Activated naive CD4-positive, alpha-beta T cell treated with Interleukin-2 at 50 U/mL for 16 hours (primary cell): ENCODE measurements around the gene ATP2B2.

Source experiments
- DNase-seq: peaks from one replicate; pipeline ENCODE4 v3.0.0-alpha.2; 2020

ATP2B2 gene

DNA sequence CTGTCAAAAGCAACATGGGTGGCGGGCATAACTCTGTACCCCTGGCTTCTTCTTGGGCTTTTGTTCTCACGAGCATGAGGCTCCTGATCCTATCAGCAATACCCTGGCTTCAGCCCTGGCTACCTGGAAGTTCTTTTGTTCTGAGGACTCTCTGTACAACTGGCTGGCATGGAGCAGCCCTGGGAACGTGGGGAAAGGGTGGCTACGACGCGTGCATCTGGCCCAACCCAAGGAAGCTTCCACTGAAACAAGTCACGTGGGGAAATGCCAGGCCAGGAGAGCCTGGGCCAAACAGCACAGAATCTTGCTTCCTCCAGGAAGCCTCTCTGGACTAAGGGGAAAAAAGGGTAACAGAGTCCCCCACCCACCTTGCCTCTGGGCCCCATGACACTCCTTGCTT, 22.7 kb upstream of the ATP2B2 start:
- no peak for DNase-seq

DNA sequence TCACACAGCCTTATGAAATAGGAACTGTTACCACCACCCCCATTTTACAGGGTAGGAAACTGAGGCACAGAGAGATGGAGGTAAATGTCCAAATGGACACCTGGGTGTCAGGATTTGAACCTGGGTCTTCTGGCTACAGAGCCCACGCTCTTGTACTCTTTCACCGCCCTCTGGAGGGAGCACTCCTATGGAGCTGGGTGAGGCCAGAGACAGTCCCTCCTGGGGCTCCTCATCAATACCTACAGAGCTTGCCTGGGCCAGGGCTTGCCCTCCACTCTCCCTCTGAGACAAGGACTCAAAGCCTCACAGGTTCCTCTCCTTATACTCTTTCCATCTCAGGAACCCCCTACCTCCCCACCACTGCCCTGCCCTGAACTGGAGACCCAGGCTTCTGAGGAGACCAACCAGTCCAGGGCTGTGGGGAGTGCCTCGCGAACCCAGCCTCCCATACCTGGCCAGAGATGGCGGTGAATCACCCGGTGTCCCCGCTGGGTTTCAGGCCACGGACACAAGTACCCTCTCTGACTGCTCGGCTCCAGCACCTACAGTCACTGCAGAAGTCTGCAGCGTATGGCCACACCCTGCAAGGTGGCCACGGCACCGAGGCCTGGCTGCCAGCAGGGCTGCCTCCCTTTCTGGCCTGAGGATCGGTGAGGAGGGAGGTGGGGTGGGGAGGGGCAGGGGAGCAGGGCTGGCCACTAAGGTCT, 22.1 kb upstream of the ATP2B2 start:
- DNase-seq = no peak

DNA sequence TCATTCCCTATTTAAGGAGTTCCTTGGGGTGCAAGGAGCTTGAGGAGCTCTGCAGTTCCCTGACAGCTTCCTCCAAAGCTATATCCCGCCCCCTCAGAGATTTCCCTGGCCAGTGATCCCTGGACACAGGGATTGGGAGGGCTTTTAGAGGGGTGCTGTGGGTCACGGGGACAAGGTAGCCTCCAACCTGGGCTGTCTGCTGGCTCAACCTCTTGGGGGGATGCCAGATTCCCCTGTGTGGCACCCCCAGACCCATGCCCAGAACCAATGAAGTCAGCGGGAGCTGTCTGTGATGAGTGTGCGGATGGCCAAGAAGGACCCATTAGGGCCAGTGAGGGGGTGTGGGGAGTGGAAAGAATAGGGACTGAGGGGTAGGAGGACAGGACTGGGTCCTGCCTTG, 21.0 kb upstream of the ATP2B2 start:
- no peak for DNase-seq

DNA sequence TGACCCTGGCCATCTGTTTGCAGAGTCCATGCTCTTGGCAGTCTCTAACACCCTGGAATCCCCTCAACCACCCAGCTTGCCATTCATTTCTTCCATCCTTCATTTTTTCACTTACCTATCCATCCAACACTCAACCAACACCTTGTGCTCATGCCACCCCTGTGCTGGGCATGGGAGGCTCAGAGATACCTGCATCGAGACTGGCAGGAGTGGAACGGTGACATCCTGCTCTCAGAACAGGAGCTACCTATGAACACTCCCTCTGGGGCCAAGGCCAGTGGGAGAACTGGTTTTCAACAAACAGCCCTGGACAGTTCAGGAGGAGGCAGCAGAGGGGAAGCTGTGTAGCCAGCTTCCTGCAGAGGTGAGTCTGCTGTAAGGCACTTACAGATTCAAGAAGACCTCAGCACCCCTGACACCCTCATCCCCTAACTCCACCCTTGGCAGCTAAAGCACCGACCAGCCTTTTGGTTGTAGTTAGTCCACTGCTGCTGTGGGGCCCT, 19.5 kb upstream of the ATP2B2 start:
- no peak for DNase-seq

DNA sequence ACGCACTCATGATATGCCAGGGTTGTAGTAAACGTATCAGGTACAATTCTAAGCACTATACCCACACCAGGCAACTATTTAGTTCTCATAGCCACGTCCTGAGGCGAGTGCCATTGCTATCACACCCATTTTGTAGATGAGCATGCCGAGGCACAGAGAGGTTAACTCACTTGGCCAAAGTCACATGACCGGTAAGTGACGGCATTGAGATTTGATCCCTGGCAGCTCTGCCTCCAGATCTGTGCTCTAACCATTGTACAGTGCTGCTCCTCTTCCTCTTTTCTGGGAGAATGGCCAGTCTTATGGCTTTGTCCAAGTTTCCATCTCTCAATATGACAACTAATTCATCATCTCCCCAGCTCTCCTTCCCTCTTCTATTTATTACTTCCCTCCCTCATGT, 18.9 kb upstream of the ATP2B2 start:
- no peak for DNase-seq

DNA sequence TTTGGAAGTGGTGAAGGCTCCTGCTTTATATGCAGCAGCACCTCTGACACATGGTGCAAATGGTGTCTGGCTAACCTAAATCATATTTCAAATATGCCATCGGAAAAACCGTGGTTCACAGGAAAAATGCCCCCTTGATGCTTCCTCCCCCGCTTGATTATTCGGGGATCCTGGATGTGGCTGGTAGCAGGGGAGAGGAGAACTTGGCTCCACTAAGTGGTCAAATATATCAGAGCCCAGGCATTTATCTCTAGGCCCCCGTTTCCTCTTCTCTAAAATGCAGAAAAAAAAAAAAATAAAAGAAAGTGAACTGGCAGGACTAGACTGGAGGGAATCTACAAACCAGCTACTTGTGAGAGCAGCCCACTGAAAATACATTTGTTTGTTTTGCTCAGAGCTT, 18.2 kb upstream of the ATP2B2 start:
- no peak for DNase-seq

DNA sequence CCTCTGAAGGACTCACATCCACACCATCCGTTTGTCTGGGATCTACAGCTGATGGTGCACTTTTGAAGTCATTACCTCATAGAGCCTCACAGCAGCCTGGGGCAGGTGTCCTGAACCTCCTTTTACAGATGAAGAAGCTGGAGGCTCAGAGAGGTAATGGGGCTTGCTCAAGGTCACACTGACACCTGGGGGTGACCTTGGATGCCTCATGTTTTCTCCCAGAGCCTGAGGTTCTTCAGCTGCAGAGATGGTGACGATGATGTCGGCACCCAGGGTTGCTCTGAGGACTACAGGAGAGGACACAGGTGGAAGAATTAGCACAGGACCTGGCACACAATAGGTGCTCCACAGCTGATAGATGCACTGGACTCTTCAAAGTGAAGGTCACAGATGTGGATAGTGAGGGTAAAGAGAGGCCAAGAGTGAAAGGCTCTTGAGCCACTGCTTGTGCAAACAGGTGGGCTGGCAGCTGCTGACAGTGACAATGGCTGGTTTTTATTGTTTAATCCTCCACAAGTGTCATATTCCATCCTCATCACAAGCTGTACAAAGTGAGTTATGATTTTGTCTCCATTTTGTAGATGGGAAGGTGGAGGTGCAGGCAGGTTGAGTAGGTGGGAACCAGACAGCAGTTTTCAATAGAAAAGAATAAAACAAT, 17.4 kb upstream of the ATP2B2 start:
- no peak for DNase-seq

DNA sequence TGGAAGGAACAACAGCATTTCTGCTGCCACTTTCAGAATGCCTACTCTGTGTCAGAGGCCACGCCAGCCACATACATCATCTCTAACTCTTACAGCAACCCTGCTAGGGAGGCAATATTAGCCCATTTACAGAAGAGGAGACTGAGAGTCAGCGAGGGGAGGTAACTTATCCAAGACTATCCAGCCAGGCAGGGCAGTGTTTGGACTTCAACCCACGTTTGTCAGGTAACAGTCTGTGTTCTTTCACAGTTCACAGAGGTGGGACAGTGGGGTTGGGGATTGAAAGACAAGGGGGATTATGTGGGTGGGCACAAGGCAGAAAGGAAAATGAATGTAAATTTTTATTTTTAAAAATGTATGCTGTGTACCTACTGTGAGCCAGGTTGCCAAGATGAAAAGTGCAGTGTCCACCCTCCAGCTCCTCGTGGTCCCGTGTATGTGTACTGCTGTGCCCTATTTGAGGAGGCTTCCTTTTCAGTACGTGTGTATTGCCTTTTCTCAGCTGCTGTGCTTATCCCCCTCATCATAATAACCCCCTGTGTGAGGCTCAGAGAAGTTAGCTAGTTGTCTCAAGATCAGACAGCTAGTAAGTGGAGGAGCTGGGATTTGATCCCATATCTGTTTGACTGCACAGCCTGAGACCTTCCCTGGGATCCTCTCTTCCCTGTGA, 16.5 kb upstream of the ATP2B2 start:
- no peak for DNase-seq

DNA sequence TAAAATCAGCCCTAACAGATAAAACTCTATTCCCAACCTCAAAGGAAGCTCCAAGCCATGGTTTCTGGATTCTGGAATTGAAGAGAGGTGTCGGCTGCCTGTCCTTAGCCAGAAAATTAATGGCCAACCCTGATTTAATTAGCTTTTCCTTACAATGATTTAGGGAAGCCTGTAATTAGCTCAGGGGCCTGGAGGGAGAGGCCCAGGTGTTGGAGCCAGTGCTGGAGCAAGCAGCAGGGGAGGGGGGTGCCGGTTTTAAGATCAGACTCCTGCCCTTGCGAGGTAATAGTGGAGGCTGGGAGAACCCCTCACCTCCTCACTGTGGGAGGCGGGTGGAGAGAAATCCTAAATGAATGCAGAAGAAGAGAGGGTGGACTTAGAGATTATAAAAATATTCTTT, 14.7 kb upstream of the ATP2B2 start:
- DNase-seq = no peak

DNA sequence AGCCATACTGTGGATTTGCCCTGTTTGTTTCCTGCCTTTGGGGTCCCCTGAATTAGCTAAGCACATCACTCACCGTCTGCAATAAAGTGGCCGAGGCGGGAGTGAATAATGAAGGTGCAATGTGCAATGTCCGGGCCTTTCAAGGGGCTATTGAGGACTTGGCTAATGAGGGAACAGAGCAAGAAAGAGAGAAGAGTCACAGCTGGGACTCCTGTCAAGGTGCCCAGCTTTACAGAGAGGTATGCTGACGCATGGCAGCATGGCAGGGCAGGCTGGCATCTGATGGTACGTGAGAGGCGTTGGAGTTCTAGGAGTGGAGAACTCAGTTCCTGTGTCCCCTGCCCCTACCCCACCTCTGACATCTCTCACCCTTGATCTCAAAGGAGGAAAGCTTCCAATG, 13.8 kb upstream of the ATP2B2 start:
- DNase-seq = no peak

DNA sequence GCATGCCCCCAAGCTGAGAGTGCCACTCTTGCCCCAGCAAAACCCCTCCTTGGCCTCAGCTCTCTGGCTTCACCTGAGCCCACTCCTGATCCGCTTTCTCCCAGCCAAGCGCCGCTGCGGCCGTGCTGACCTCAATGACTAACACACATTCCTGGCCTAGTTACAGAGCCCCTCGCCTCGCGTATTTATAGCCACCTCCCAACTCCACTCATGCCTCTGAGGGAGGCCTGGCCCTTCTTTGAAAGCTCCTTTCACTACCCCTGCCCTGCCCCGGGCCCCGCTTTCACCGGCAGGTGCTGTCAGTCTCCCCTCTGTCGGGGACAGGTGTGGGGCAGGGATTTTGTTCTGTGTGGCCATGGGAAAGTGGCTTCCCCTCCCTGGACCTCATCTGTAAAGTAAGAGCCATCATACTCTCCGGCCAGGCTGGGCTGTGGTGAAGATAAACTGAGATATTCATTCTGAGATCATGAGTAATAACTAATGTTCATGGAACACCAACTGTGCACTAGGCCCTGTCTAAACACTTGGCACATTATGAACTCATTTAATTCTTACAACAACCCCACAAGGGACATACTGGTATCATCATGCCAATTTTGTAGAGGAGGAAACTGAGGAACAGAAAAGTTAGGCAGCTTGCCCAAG, 13.2 kb upstream of the ATP2B2 start:
- no peak for DNase-seq

DNA sequence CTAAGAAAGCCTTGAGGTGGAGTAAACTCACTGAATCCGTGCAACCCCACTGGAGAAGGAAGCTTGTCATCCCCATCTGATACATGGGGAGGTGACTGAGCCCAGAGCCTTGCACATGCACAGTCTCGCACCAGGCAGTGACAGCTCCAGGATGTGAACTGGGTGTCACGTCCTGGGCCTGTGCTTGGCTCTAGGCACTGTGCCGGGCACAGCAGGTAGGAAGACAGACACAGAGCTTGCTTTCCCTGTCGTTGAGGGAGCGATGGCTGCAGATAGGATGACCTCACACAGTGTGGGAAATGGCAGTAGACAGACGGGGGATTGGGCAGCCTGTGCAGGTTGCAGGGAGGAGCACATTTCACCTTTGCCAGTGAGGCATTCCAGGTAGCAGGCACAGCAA, 12.2 kb upstream of the ATP2B2 start:
- no peak for DNase-seq

DNA sequence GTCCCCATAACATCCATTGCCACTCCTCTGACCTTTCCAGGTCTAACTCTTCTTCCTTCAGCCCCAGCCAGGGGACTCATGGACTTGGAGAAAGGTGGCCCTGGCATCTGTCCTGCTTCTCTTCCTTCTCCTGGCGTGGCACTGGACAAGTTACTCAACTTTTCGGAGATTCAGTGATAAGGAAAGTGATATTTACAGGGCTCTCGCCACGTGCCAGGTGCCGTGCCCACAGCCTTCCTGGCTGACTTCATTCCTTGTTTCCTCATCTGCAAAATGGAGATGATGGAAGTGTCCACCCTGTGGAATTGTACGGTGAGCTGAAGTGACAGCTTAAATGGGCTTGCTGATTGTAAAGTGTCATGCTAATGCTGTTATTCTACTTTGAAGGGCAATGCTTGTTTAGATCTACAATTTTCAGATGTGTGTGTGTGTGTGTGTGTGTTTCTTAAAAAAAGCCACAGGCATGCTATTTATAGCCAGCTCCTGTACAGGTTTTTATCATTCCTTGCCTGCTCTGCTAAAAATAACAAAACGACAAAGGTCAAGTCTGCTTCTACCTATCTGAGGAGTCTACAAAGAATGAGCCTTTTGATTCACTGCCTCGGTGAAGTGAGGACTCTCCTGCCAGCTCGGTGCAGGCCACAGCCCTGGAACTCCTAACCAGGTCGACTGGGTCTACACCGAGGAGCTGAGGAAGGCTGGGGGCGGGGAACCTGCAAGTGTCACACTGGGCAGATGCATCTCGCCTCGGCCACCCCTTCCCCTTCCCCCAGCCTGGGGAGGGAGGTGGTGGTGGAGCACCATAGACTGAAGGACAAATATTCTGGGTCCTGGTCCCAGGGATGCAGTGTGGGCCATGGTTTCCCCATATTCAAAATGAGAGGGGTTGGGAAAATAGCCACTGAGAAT, 11.4 kb upstream of the ATP2B2 start:
- no peak for DNase-seq

DNA sequence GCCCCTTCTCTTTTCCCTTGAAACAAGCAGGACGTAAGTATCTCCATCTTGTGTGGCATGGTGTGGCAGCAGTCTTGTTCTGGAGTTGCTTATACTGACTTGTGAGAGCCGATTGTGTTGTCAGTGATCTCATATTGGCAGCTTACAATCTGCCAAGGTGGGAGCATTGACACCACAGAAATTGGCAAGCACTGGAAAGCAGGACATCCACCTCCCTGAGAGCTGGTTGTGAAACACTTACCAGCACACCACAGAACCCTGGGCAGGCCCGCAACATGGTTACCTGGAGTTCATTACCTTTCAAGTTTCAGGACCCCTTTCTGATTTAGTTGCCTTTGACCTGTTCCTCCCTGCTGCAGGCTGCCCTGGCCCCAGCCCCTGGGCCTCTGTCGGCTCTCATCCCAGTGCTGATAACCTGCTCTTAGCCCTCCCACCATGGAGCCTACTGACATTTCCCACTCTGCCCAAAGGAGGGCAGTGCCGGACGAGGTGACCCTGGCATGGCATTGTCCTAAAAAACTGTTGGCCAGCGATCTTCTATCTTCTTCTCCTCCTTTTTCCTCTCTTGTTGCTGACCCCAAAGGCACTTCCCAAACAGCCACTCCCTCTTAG, 10.6 kb upstream of the ATP2B2 start:
- no peak for DNase-seq

DNA sequence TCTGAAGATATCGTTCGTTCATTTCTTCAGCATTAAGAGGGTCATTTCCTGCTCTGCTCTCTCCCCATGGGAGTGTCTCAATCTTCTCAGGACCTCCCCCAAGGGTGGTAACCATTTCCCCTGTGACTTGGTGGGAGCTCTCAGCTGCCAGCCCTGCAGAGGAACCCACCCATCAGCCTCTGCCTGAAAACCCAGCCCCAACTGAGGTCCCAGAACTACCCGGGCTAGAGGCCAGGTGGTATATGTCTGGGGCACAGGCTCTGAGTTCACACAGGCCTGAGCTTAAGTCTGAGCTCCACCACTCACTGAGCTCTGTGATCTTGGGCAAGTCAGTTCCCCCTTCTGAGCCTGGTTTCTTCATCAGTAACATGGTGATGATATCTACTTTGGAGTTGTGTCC, 10.0 kb upstream of the ATP2B2 start:
- DNase-seq = no peak

DNA sequence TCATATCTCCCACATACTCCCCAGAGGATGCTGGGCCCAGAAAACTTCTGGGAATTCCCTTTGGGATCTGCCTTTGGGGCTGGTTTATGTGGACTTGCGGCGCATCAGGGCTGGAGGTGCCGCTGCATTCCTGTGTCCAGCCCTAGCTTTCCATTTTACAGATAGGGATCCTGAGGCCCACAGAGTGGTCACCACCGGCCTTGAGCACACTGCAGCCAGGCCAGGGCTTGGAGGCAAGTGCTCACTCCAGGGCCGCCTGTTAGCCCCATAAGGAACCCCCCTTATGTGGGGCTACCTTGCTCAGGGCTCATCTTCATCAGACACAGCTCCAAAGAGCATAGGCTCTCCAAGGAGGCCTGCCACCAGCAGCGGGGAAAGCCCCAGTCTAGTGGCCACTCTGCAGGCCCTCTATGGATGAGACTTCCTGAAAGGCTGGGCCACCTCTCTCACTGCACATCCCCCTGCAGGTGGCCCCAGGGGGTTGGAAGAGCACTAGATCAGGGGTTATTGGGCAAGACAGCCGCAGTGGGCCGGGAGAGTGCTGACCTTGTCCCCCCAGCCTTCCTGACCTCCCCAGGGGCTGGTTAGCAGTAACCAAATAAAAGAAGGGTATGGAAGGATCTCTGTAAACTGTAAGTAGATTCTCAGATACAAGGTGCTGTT, 9.2 kb upstream of the ATP2B2 start:
- DNase-seq = no peak

DNA sequence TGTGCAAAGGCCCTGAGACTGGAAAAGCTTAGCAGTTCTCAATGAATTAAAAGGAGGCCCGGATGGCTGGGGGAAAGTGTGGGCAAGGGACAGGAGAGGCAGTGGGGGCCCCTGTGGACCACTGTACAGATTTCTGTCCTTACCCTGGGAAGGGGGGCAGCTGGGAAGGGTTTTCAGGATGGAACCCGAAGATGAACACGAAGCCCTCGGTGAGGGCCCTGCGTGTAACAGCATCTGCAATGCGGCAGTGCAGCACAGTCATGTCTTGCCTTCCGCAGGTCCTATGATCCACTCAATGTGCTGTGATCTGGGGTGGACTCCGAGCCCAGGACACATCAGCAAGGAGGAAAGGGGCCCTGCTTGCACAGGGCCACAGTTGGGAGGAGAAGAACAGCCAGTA, 7.9 kb upstream of the ATP2B2 start:
- no peak for DNase-seq

DNA sequence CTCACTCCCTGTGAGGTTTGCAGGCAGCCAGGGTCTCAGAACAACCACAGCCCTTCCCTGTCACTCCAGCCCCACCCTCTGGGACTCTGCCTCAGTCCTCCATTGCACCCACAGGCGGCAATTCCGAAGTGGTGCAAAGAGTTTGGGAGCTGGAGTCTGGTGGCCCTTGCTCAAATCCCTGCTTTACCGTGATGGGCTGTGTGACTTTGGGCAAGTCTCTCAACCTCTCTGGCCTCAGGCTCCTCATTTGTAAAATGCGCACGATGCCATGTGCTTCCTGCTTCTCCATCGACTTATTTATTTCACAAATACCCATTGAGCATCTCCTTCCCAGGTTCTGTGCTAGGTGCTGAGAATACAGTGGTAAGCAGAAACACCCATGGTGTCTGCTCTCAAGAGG, 7.3 kb upstream of the ATP2B2 start:
- DNase-seq = no peak

DNA sequence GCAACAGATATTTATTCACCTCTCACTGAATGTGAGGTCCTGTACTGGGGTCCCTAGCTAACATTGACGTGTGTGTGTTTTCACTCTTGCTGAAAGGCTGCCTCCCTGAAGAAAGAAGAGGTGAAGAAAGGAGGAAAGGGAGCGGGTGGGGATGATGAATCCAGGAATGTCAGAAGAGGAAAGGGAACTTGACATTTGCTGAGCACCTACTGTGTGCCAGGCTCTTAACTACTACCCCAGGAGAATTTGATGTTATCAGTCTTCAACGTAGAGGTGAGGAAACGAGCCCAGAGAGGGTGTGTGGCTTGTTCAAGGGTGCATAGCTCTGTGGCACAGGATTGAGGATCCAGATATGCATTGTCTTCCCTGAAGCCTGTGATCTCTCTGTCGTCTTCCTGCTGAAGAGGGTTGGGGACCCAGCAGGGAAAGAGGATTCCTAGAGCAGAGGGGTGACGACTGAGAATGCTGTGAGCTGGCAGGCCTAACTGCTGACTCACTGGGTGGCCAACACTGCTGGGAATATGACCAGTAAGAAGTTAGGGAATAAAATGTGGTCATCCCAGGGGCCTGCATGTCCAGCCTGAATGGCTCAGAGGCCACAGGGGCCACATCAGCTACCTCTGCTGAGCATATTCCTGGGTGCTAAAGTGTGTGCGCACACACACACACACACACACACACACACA, 6.6 kb upstream of the ATP2B2 start:
- no peak for DNase-seq

DNA sequence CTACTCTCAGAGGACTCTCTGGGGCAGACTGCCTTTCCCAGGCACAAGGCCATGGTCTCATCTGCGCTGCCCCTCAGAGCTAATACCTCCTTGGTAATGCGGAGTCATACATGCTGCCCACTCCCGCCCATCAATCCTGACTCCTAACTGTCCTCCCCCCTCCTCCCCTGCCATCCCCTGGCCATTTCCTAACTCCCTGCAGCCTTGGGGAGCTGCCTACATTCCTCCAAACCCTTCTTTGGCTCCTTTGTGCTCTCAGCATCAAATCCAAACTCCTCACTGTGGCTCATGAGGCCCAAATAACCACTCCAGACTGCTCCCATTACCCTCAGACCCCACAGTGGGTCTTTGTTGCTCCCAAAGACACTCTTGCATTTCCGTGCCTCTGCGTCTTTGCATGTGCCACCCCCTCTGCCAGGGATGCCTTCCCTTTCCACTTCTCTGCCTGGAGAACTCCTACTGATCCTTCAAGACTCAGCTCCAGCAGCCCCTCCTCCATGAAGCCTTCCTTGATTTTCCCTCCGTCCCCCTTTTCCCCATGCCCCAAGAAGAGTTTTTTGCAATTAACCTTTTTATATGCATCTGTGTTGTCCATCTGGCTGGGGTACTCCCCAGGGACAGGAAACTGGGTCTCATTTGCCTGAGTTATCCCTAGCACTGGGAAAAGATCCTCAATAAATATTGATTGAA, 5.5 kb upstream of the ATP2B2 start:
- DNase-seq = no peak
